Measurements from ENCODE around the gene NCOA3.
"Not testable (repeated sequence)": the region's sequence is repeated elsewhere in the genome, so short reads cannot be mapped to it uniquely, and the experiment has no call there.

Gene NCOA3

GRCh38 chr20:47574616-47575364 is 73.1 kb downstream of the NCOA3 start:
- in situ Hi-C loops (cut with HindIII; ENCODE audit: low pct_unique_long_range_greater_than_20kb, low sequenced_read_pairs), result no loop called here
- DNase-seq (ENCODE audit: low read depth in 1 of 2, low spot score in 1 of 2), result no peak
- no peak for TF ChIP-seq JUND (IDR thresholded peaks at IDR 0.05; ENCODE audit: low read depth)

GRCh38 chr20:47576516-47577033 is 74.9 kb downstream of the NCOA3 start:
- peak; percentile 55 to 87 for DNase-seq (ENCODE audit: low read depth in 1 of 2, low spot score in 1 of 2)
- in situ Hi-C loops (cut with HindIII; ENCODE audit: low pct_unique_long_range_greater_than_20kb, low sequenced_read_pairs), result no loop called here

GRCh38 chr20:47577314-47577713 is 75.6 kb downstream of the NCOA3 start:
- in situ Hi-C loops (cut with HindIII; ENCODE audit: low pct_unique_long_range_greater_than_20kb, low sequenced_read_pairs), result no loop called here
- DNase-seq (ENCODE audit: low read depth in 1 of 2, low spot score in 1 of 2), result no peak
- TF ChIP-seq JUND (IDR thresholded peaks at IDR 0.05; ENCODE audit: low read depth), result no peak

More at GRCh38 chr20:47576516-47577033, 74.9 kb downstream of the NCOA3 start:
- no peak for TF ChIP-seq JUND (IDR thresholded peaks at IDR 0.05; ENCODE audit: low read depth)

- TF ChIP-seq JUND (IDR thresholded peaks at IDR 0.05; ENCODE audit: low read depth), result no peak
- in situ Hi-C loops (cut with HindIII; ENCODE audit: low pct_unique_long_range_greater_than_20kb, low sequenced_read_pairs), result no loop called here
- DNase-seq (ENCODE audit: low read depth in 1 of 2, low spot score in 1 of 2), result no peak
Measured at GRCh38 chr20:47578543-47578942, 76.9 kb downstream of the NCOA3 start.

DNA sequence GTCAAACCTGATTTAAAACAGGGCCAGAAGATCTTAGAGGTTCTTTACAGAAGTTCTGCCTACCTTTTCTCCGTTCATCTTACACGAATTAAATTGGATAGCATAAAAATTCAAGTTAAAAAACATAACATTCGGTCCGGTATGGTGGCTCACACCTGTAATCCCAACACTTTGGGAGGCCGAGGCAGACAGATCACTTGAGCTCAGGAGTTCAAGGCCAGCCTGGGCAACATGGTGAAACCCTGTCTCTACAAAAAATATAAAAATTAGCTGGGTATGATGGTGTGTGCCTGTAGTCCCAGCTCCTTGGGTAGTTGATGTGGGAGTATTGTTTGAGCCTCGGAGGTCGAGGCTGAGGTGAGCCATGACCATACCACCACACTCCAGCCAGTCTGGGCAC is 79.0 kb downstream of the NCOA3 start:
- in situ Hi-C loops (cut with HindIII; ENCODE audit: low pct_unique_long_range_greater_than_20kb, low sequenced_read_pairs); DNase-seq (ENCODE audit: low read depth in 1 of 2, low spot score in 1 of 2): not testable (repeated sequence)

GRCh38 chr20:47581090-47581489 is 79.4 kb downstream of the NCOA3 start:
- no peak for TF ChIP-seq JUND (IDR thresholded peaks at IDR 0.05; ENCODE audit: low read depth)
- in situ Hi-C loops (cut with HindIII; ENCODE audit: low pct_unique_long_range_greater_than_20kb, low sequenced_read_pairs), result no loop called here
- no peak for DNase-seq (ENCODE audit: low read depth in 1 of 2, low spot score in 1 of 2)

DNA sequence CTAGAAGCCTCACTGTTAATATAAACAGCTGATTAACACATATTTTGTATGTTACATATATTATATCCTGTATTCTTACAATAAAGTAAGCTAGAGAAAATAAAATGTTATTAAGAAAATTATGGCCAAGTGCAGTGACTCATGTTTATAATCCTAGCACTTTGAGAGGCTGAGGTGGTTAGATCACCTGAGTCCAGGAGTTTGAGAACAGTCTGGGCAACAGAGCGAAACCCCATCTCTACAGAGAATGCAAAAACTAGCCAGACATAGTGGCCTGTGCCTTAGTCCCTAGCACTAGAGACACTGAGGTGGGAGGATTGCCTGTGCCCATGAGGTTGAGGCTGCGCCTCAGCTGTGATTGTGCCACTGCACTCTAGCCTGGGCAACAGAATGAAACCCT is 81.9 kb downstream of the NCOA3 start:
- in situ Hi-C loops (cut with HindIII; ENCODE audit: low pct_unique_long_range_greater_than_20kb, low sequenced_read_pairs), result no loop called here
- TF ChIP-seq JUND (IDR thresholded peaks at IDR 0.05; ENCODE audit: low read depth), result no peak
- no peak for DNase-seq (ENCODE audit: low read depth in 1 of 2, low spot score in 1 of 2)

DNA sequence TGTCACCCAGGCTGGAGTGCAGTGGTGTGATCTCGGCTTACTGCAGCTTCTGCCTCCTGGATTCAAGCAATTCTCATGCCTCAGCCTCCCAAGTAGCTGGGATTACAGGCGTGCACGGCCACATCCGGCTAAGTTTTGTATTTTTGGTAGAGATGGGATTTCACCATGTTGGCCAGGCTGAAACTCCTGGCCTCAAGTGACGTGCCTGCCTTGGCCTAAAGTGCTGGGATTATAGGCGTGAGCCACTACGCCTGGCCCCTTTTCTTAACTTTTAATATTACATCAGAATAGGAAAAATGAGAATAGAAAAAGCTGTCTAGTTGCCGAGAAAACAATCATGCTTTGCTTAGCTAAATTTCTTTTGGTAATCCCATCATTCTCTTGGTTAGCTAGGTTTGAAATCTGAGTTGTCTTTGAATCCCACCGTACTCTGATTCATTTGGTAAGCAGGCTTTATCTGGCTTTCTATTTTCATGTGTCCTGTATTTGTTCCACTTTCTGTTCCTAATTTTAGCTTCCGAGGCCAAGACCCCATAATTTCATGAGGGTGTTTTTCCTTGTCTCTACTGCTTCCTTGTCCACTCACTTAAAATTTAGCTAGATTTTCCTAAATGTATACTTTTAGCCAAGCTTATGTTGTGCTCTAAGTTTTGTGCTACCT is 83.5 kb downstream of the NCOA3 start:
- TF ChIP-seq JUND (IDR thresholded peaks at IDR 0.05; ENCODE audit: low read depth), result no peak
- DNase-seq (ENCODE audit: low read depth in 1 of 2, low spot score in 1 of 2), result no peak
- in situ Hi-C loops (cut with HindIII; ENCODE audit: low pct_unique_long_range_greater_than_20kb, low sequenced_read_pairs), result no loop called here

- TF ChIP-seq JUND (IDR thresholded peaks at IDR 0.05; ENCODE audit: low read depth), result no peak
- in situ Hi-C loops (cut with HindIII; ENCODE audit: low pct_unique_long_range_greater_than_20kb, low sequenced_read_pairs), result no loop called here
- DNase-seq (ENCODE audit: low read depth in 1 of 2, low spot score in 1 of 2), result no peak
Measured at GRCh38 chr20:47586649-47587294, 85.1 kb downstream of the NCOA3 start.

DNA sequence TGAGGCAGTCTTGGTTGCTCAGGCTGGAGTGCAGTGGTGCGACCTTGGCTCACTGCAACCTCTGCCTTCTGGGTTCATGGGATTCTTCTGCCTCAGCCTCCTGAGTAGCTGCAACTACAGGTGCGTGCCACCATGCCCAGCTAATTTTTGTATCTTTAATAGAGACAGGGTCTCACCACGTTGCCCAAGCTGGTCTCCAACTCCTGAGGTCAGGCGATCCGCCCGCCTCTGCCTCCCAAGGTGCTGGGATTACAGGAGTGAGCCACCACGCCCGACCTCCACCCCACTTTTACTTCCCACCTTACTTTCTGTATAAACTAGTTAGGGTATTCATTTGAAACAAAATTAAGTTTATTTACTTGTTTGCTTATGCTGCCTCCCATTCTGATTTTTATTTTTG is 86.5 kb downstream of the NCOA3 start:
- no peak for TF ChIP-seq JUND (IDR thresholded peaks at IDR 0.05; ENCODE audit: low read depth)
- no peak for DNase-seq (ENCODE audit: low read depth in 1 of 2, low spot score in 1 of 2)
- in situ Hi-C loops (cut with HindIII; ENCODE audit: low pct_unique_long_range_greater_than_20kb, low sequenced_read_pairs), result no loop called here

DNA sequence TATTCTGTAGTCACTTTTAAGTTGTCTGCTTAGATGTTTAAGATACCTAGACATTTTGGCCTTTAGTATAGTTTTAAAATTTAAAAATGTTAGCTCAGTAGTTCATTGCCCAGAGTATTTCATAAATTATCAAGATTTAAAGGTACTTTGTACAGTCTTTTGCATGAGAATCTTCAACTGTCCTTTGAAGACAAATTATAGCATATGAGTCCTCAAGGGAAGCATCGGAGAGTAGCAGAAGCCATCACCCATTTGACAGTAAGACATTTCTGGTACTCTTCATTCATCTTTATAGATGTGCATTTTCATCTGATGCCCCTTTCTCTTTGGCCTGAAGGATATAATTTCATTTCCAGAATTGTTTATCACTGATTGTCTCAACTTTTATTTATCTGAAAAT is 89.5 kb downstream of the NCOA3 start:
- DNase-seq (ENCODE audit: low read depth in 1 of 2, low spot score in 1 of 2), result no peak
- in situ Hi-C loops (cut with HindIII; ENCODE audit: low pct_unique_long_range_greater_than_20kb, low sequenced_read_pairs), result no loop called here
- TF ChIP-seq JUND (IDR thresholded peaks at IDR 0.05; ENCODE audit: low read depth), result no peak

DNA sequence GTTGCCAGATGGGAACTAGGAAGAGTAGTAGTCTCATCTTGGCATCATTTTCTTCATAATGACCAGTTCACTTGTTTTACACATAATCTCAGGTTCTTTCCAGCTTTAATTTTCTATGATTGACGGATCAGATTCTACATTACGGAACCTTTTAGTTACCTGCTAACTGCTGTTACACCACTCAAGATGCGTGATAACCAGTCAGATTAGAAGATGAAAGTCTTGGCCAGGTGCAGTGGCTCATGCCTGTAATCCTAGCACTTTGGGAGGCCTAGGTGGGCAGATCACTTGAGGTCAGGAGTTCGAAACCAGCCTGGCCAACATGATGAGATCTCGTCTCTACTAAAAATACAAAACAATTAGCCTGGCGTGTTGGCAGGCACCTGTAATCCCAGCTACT is 92.5 kb downstream of the NCOA3 start:
- no peak for TF ChIP-seq JUND (IDR thresholded peaks at IDR 0.05; ENCODE audit: low read depth)
- DNase-seq (ENCODE audit: low read depth in 1 of 2, low spot score in 1 of 2), result no peak
- in situ Hi-C loops (cut with HindIII; ENCODE audit: low pct_unique_long_range_greater_than_20kb, low sequenced_read_pairs), result no loop called here

DNA sequence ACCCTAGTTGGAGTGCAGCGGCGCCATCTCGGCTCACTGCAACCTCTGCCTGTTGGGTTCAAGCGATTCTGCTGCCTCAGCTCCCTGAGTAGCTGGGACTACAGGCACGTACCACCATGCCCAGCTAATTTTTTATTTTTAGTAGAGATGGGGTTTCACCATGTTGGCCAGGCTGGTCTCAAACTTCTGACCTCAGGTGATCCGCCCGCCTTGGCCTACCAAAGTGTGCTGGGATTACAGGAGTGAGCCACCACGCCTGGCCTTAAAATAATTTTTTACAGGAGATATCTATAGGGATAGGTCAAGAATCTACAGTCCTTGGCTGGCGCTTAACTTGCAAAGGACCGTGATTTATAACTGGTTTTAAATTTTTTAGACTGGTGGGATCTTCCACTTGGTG is 93.5 kb downstream of the NCOA3 start:
- in situ Hi-C loops (cut with HindIII; ENCODE audit: low pct_unique_long_range_greater_than_20kb, low sequenced_read_pairs); DNase-seq (ENCODE audit: low read depth in 1 of 2, low spot score in 1 of 2): not testable (repeated sequence)
